ENCODE data around the gene MRPL54.
A peak's percentile ranks its signal among the peaks of the same experiment; 100 is the strongest.

GRCh38 chr19:3761382-3762129 lies 926 bp upstream of the MRPL54 start, which contains the start of gene APBA3:
- TF ChIP-seq CTCF (IDR thresholded peaks at IDR 0.05; ENCODE audit: low read depth, low read length) = peak; percentile 88
- no peak for TF ChIP-seq EZH2phosphoT487 (IDR thresholded peaks at IDR 0.05; ENCODE audit: low read depth)
